Kasumi-1 (cell line): ENCODE measurements around the gene IFI6.

ENCODE experiments used
- DNase-seq, 2 experiments: peaks; one replicate each; lab custom pipeline; 2025; lab: John Stamatoyannopoulos, UW

The IFI6 gene

GRCh38 chr1:27672750-27673112 is 739 bp upstream of the IFI6 start:
- no peak for DNase-seq

DNA sequence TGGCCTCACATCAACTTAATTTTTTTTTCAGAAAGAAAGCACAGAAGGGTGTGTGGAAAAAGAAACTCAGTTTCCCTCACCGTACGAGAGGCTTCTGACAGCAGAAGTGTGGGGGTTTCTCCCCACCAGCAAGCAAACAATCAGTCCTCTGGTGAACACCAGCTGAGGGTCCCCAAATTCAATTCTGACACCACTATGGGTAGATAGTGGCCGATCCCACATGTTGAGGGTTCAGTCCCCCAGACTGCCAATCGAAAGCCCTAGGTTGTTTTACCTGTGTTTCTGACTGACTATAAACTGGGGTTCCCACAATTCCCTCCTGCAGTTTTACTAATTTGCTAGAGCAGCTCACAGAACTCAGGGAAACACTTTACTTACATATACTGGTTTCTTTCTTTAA is 2.1 kb downstream of the IFI6 start:
- no peak for DNase-seq

GRCh38 chr1:27668808-27669723 is 2.9 kb downstream of the IFI6 start:
- DNase-seq: peak; percentile 42 to 68

GRCh38 chr1:27668121-27668807 is 3.7 kb downstream of the IFI6 start:
- no peak for DNase-seq

- no peak for DNase-seq
These were observed 5.2 kb downstream of the IFI6 start for GRCh38 chr1:27666791-27667254.

GRCh38 chr1:27666294-27666693 is 5.7 kb downstream of the IFI6 start:
- DNase-seq: no peak

DNA sequence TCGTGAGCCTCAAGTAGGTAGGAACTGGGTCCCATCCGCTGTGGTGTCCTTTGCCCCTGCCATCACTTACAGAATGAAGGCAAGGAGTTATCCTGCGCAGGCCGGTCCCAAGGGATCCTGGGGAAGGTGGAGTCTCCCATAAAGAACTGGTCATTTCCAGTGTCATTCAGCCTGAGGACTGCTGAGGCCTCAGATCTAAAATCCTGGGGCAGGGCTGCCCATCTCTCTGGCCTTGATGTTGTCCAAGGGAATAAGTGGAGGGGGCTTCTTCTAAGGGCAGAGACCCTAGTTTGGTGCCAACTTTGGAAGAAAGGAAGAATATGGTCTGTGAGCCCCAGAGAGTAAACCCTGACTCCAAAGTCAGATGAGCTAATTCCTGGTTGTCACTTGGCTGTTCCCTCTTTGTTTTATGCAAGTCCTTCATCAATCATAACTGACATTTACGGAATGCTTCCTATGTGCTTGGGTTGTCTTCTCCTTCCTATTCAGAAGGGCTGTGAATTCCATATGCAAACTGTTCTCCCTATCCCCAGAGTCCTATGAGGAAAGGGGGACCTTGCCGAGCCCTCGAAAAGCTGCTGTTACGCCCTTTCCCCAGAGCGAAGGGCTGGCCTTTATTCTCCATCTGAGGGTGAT is 6.9 kb downstream of the IFI6 start:
- DNase-seq: no peak

- DNase-seq: no peak
These were observed 7.7 kb downstream of the IFI6 start for GRCh38 chr1:27664291-27664690.

DNA sequence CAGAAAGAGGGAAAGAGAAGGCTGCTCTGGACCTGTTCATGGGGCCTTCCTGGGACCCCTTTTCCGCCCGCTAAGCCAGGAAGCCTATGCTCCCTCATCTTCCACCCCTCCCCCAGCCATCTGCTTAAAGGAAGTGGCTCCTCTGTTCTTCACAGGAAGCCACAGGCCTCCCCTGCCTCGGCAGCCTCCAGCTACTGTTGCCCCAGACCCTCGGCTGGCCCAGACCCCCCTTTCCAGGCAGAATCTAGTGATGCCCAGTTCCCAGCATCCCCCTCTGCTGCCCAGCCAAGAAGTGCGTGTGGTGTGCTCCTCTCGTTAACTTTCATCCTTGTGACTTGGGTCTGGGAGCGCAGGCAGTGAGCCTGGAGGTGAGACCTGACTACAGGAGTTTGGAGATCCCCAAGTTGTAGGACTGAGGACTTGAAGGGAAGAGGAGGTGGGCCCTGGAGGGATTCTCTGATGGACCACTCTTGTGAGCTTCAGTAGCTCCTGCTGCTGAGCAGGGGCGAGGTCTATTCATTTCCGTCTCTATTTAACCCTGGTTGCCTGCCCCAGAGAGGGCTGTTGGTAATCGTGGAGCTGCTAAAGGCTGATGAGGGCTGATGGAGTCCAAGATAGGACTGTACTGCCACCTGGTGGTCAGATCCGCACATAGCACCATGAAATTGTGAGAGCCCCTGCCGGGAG is 9.1 kb downstream of the IFI6 start:
- DNase-seq: peak; percentile 79 to 90

DNA sequence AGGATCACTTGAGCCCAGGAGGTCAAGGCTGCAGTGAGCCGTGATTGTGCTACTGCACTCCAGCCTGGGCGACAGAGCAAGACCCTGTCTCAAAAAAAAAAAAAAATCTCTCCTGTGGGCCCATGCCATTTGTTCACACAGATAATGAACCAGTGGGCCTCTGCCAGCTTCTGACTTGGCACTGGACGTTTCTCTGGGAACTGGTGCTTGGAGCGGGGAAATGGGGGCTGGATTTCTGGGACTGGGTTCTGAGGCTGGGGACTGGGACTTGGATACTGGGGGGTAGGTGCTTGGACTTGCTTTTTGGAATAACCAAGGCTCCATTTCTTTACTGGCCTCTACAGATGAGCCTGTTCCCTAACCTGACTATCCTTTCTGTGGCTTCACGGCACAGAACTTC is 9.7 kb downstream of the IFI6 start:
- DNase-seq: no peak

DNA sequence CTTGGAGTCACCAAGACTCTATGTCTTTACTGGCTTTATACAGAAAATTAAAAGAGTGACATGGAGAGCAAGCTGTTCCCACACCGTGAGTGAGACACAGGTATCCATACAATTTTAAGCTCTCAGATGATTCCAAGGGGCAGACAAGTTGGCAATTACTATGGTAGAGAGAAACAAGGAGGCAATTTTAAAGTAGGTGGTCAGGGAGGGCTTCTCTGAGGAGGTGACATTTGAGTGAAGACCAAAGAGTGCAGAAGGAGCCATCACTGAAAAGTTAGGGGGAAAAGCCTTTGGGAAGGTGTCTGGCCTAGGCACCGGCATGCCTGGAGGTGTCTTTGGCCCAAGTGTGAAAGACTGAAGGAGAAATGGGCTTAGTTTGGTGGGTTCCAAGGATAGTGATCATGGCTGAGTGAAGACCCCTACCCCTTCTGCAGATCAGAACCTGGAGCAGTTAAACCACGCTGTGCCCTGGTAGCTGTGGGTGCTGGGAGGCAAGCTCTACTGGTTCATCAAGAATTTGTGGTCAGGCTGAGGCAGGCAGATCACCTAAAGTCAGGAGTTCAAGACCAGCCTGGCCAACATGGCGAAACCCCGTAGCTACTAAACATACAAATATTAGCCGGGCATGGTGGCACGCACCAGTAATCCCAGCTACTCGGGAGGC is 10.4 kb downstream of the IFI6 start:
- DNase-seq: no peak

DNA sequence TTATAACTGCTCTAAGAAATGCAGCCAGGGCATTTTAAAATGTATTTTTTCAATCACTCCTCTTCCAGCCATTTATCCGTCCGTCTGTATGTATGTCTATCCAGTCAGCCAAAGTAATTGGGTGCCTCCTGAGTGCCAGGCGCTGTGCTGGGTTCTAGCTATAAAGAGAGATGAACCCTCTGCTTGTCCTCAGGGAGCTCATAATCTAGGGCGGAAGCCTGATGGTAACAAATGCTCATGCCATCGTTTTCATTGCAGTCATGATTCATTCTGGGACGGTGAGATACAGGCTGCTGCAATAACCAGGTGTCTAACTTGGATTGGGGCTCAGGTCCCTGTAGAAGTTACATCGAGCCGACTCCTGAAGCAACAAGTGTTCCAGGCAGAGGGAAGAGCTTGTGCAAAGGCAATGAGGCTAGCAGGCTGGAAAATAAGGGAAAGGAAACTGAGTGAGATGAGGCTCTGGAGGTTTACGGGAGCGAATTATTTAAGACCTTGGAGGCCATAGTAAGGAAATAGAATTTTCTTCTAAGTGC is 11.6 kb downstream of the IFI6 start:
- no peak for DNase-seq

DNA sequence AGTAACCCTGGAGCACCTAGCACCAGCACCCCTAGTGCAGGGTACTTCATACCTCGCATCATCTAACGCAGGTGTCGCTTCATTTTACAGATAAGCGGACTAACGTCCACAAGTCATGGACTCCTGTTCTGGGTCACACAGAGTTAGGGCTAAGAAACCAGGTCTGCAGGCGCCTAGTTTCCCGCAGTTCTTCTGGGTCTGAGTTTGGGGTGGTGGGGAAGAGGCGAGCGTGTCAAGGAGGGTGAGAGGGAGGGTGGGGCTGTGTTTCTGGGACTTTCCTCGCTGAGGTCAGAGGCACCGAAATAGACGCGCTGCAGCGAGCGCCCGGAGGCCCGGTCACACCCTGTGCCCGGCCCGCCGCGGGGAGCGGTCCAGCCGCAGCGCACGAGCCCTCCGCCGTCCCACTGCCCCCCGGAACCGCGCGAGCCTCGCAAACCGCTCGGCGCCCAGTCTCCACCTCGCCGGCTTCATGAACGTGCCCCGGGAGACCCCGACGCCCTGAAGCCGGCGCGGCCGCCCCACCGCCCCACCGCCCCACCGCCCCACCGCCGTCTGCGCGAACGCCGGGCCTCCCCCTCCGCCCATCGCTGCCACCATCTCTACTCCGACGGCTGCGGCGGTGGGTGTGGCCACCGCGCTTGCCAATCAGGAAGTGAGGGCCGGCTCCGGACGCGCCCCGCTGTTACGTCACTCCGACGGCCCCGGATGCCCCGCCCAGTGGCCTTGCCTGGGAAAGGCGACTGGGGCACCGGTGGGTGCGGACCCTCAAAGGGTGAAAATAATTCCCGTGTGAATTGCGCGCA is 12.3 kb downstream of the IFI6 start:
- peak; percentile 24 to 42 for DNase-seq

DNA sequence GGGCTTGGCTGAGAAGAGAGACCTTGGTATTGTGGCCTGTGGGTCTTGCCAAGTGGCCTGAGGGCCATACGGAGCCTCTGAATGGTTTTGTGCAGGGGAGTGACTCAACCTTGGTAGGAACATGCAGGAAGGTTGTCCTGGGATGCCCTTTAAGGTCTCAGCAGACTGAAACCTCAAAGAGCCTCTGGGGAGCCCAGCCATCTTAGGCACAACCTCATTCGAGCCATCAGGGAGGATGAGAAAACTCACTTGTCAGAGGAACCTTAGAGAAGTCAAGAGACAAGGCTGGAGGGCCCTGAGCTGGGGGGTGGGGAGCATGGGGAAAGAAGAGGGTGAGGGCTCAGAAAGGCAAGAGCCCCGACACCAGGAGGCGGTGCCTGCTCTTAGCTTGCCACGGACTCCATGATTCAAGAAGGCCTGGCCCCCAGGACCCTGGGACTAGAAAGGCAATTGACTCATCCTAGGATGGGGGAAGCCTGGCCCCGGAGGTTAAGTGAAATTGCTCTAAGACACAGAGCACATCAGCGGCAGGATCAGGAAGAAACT is 13.0 kb downstream of the IFI6 start:
- peak in 1 of 2 experiments; percentile 12 for DNase-seq

- peak; percentile 23 to 36 for DNase-seq
These were observed 15.7 kb downstream of the IFI6 start for GRCh38 chr1:27656157-27656893.

- peak; percentile 21 to 35 for DNase-seq
These were observed 16.6 kb downstream of the IFI6 start for GRCh38 chr1:27655151-27655937.

- no peak for DNase-seq
These were observed 19.7 kb downstream of the IFI6 start for GRCh38 chr1:27652111-27652864.
